GM12892 (cell line): ENCODE data around the gene PCSK5.

Experiments
- POLR2A ChIP-seq: IDR thresholded peaks from 2 replicates; pipeline ENCODE4 v1.6.1; 2011; ENCODE audit warnings: low read depth, low read length, control low read depth
- POLR2AphosphoS5 ChIP-seq: IDR thresholded peaks from 2 replicates; pipeline ENCODE4 v1.6.1; 2011; ENCODE audit warnings: low read depth, low read length, control low read depth
- TAF1 ChIP-seq: IDR thresholded peaks from 2 replicates; pipeline ENCODE4 v1.6.1; 2011; ENCODE audit warnings: low read depth, mild to moderate bottlenecking, control low read depth, low read length, borderline replicate concordance

- TF ChIP-seq TAF1 = no peak
- no peak for TF ChIP-seq POLR2A
- TF ChIP-seq POLR2AphosphoS5 = no peak
These were observed 26.2 kb upstream of the PCSK5 start for GRCh38 chr9:75864266-75864665.
